Neural cell (in vitro differentiated cells): ENCODE data around the gene SVOP. TPM values are rescaled to one million over a fixed set of nuclear protein-coding genes. Genes with fewer than 3 reads are reported as not detected.

Source experiments
- H2AFZ ChIP-seq: fragments of 200-600, 300-800 bp; sonication (generic), shearing (Covaris generic); 2 replicates; pipeline ENCODE4 v1.6.0; 2014; ENCODE audit warnings: low read depth, mild to moderate bottlenecking, antibody characterized with exemption, low read length, moderate library complexity
- H3F3A ChIP-seq: fragments of 200-600 bp; shearing (Covaris generic); 2 replicates; pipeline ENCODE4 v1.6.1; 2016; ENCODE audit warnings: mild to moderate bottlenecking, moderate library complexity, mixed read lengths, antibody characterized with exemption, low read length; ENCODE audit not compliant: insufficient read depth, poor library complexity, severe bottlenecking
- H3K27ac ChIP-seq: fragments of 200-600, 300-800 bp; sonication (generic), shearing (Covaris generic); 2 replicates; pipeline ENCODE4 v1.5.1; 2014; ENCODE audit warnings: mild to moderate bottlenecking, low read length, moderate library complexity
- H3K27me3 ChIP-seq: fragments of 300-800, 200-600 bp; sonication (generic), shearing (Covaris generic); 2 replicates; pipeline ENCODE4 v1.6.0; 2014; ENCODE audit warnings: mild to moderate bottlenecking, low read depth, low read length, moderate library complexity; ENCODE audit not compliant: insufficient read depth
- H3K36me3 ChIP-seq: fragments of 300-800, 200-600 bp; sonication (generic), shearing (Covaris generic); 2 replicates; pipeline ENCODE4 v1.5.1; 2014; ENCODE audit warnings: mild to moderate bottlenecking, antibody characterized with exemption, low read length, moderate library complexity; ENCODE audit not compliant: insufficient read depth
- H3K4me2 ChIP-seq: fragments of 300-800, 200-600 bp; sonication (generic), shearing (Covaris generic); 2 replicates; pipeline ENCODE4 v1.6.0; 2014; ENCODE audit warnings: mild to moderate bottlenecking, low read length
- H3K4me3 ChIP-seq: fragments of 300-800, 200-600 bp; sonication (generic), shearing (Covaris generic); 2 replicates; pipeline ENCODE4 v1.5.1; 2014; ENCODE audit warnings: mild to moderate bottlenecking, low read length, moderate library complexity
- H3K79me2 ChIP-seq: fragments of 200-600 bp; shearing (Covaris generic); replicated peaks from 2 replicates; pipeline ENCODE4 v1.6.0; 2014; ENCODE audit warnings: mild to moderate bottlenecking, low read length, moderate library complexity; ENCODE audit not compliant: insufficient read depth
- H3K9ac ChIP-seq: fragments of 300-800, 200-600 bp; sonication (generic), shearing (Covaris generic); 2 replicates; pipeline ENCODE4 v1.6.1; 2016; ENCODE audit warnings: mild to moderate bottlenecking, low read length, mixed read lengths
- H3K9me2 ChIP-seq: fragments of 200-600 bp; shearing (Covaris generic); 2 replicates; pipeline ENCODE4 v1.6.1; 2016; ENCODE audit warnings: mild to moderate bottlenecking, low read length, mixed read lengths; ENCODE audit not compliant: insufficient read depth
- H3K9me3 ChIP-seq: fragments of 200-600, 300-800 bp; sonication (generic), shearing (Covaris generic); 2 replicates; pipeline ENCODE4 v1.6.1; 2016; ENCODE audit warnings: mild to moderate bottlenecking, mixed run types, low read length, moderate library complexity, mixed read lengths
- H4K20me1 ChIP-seq: fragments of 200-600 bp; shearing (Covaris generic); 2 replicates; pipeline ENCODE4 v1.6.1; 2016; ENCODE audit warnings: mild to moderate bottlenecking, mixed run types; ENCODE audit not compliant: insufficient read depth
- EP300 ChIP-seq: fragments of 450-650 bp; conservative IDR thresholded peaks from 2 replicates; pipeline ENCODE4 v1.6.1; 2014; ENCODE audit warnings: antibody characterized with exemption, mild to moderate bottlenecking, moderate library complexity; ENCODE audit not compliant: poor library complexity, severe bottlenecking
- EZH2 ChIP-seq: fragments of 200-600, 300-800 bp; shearing (Covaris generic), sonication (generic); IDR thresholded peaks from 2 replicates; pipeline ENCODE4 v1.6.1; 2014; ENCODE audit warnings: antibody characterized with exemption, low read length, borderline replicate concordance, mild to moderate bottlenecking; ENCODE audit not compliant: insufficient read depth, poor library complexity, severe bottlenecking
- MXI1 ChIP-seq: fragments of 450-650 bp; conservative IDR thresholded peaks from 2 replicates; pipeline ENCODE4 v1.6.1; 2014; ENCODE audit warnings: antibody characterized with exemption, mild to moderate bottlenecking; ENCODE audit not compliant: poor library complexity, severe bottlenecking
- POLR2AphosphoS5 ChIP-seq: IDR thresholded peaks from 2 replicates; pipeline ENCODE4 v1.6.1; 2012
- RAD21 ChIP-seq: fragments of 450-650 bp; conservative IDR thresholded peaks from 2 replicates; pipeline ENCODE4 v1.6.1; 2014; ENCODE audit warnings: antibody characterized with exemption, mild to moderate bottlenecking, moderate library complexity
- SMC3 ChIP-seq: fragments of 450-650 bp; conservative IDR thresholded peaks from 2 replicates; pipeline ENCODE4 v1.6.1; 2014; ENCODE audit warnings: antibody characterized with exemption, mild to moderate bottlenecking, moderate library complexity; ENCODE audit not compliant: poor library complexity
- TAF1 ChIP-seq: IDR thresholded peaks from 2 replicates; pipeline ENCODE4 v1.6.1; 2012; ENCODE audit warnings: low read depth
- polyA plus RNA-seq: library from polyadenylated mRNA; depleted of rRNA; stranded (reverse); fragments of >200 nt; gene quantifications from 2 replicates; pipeline ENCODE4 v1.2.3, GENCODE V29; 2014
- TF ChIP-seq, protein P1 (sequence below): fragments of 450-650 bp; IDR thresholded peaks from 2 replicates; pipeline ENCODE4 v1.5.1; 2014; ENCODE audit warnings: antibody characterized with exemption, mild to moderate bottlenecking, moderate library complexity; ENCODE audit not compliant: poor library complexity, severe bottlenecking
- TF ChIP-seq, protein P2 (sequence below): IDR thresholded peaks from 2 replicates; pipeline ENCODE4 v1.6.1; 2012; ENCODE audit warnings: borderline replicate concordance

The SVOP gene
- polyA plus RNA-seq, 1 donor from 2014 or later: 41.3 TPM

DNA sequence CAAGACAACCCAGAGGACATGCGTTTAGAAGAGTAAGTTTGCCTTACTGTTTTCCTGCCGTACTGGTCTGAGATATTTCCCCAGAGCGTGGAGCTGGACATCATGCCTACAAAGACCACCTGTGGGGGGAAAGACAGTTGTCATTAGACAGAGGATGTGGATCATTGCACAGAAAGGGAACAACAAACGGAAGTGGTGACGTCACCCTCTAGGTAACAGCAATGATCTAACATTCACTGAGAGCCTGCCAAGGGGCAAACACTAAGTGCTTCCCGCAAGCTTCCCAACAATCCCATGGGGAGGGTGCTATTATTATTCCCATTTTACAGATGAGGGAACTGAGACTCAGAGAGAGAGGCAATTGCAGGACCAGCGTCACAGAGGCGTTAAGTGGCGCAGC lies 48.5 kb downstream of the SVOP start:
- H2AFZ ChIP-seq: no peak overlapping the region
- H3K27me3 ChIP-seq: no peaks in the 10 kb centered on the region
- H3K4me3 ChIP-seq: no peak overlapping the region
- H3F3A ChIP-seq: no peaks in the 10 kb centered on the region
- no peak overlapping the region for H3K27ac ChIP-seq
- peaks cover 7% of the 10 kb centered on the region for H3K36me3 ChIP-seq
- no peaks in the 10 kb centered on the region for H3K9me2 ChIP-seq
- H3K9me3 ChIP-seq: no peaks in the 10 kb centered on the region
- TF ChIP-seq, protein P1, sequence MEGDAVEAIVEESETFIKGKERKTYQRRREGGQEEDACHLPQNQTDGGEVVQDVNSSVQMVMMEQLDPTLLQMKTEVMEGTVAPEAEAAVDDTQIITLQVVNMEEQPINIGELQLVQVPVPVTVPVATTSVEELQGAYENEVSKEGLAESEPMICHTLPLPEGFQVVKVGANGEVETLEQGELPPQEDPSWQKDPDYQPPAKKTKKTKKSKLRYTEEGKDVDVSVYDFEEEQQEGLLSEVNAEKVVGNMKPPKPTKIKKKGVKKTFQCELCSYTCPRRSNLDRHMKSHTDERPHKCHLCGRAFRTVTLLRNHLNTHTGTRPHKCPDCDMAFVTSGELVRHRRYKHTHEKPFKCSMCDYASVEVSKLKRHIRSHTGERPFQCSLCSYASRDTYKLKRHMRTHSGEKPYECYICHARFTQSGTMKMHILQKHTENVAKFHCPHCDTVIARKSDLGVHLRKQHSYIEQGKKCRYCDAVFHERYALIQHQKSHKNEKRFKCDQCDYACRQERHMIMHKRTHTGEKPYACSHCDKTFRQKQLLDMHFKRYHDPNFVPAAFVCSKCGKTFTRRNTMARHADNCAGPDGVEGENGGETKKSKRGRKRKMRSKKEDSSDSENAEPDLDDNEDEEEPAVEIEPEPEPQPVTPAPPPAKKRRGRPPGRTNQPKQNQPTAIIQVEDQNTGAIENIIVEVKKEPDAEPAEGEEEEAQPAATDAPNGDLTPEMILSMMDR: no peak
- no peak for TF ChIP-seq EP300
- TF ChIP-seq, protein P2, sequence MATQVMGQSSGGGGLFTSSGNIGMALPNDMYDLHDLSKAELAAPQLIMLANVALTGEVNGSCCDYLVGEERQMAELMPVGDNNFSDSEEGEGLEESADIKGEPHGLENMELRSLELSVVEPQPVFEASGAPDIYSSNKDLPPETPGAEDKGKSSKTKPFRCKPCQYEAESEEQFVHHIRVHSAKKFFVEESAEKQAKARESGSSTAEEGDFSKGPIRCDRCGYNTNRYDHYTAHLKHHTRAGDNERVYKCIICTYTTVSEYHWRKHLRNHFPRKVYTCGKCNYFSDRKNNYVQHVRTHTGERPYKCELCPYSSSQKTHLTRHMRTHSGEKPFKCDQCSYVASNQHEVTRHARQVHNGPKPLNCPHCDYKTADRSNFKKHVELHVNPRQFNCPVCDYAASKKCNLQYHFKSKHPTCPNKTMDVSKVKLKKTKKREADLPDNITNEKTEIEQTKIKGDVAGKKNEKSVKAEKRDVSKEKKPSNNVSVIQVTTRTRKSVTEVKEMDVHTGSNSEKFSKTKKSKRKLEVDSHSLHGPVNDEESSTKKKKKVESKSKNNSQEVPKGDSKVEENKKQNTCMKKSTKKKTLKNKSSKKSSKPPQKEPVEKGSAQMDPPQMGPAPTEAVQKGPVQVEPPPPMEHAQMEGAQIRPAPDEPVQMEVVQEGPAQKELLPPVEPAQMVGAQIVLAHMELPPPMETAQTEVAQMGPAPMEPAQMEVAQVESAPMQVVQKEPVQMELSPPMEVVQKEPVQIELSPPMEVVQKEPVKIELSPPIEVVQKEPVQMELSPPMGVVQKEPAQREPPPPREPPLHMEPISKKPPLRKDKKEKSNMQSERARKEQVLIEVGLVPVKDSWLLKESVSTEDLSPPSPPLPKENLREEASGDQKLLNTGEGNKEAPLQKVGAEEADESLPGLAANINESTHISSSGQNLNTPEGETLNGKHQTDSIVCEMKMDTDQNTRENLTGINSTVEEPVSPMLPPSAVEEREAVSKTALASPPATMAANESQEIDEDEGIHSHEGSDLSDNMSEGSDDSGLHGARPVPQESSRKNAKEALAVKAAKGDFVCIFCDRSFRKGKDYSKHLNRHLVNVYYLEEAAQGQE: no peak
- no peak for TF ChIP-seq MXI1
- TF ChIP-seq POLR2AphosphoS5: no peak
- TF ChIP-seq SMC3: no peak
- no peak for TF ChIP-seq EZH2
- no peak for TF ChIP-seq RAD21
- TF ChIP-seq TAF1: no peak
- no peaks in the 10 kb centered on the region for H4K20me1 ChIP-seq
- no peak overlapping the region for H3K9ac ChIP-seq
- H3K4me2 ChIP-seq: no peak overlapping the region
- H3K79me2 ChIP-seq: no peaks in the 10 kb centered on the region

DNA sequence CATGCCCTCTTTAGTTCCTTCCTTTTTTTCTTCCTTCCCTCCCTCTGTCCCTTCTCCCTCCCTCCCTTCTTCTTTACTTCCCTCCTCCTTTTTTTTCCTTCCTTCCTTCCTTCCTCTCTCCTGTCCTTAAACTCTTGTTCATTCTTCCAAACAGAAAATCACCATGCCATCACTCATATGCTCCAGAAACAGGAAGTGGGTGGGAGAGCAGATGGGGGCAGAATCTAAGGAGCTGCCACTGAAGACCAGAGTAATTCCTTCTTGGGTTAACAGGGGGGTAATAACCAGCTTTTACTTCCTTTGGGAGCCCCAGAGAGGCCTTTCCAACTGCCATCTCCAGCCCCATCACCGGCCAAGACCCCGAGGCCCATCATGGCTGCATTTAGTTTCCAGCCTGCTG lies 51.2 kb downstream of the SVOP start:
- Histone ChIP-seq H3K27me3 (no peaks in the 10 kb centered on the region), H3K9me3 (no peaks in the 10 kb centered on the region), H3K36me3 (peaks cover 7% of the 10 kb centered on the region), H3F3A (no peaks in the 10 kb centered on the region), H3K79me2 (no peaks in the 10 kb centered on the region), H3K4me2 (no peak overlapping the region), H2AFZ (no peak overlapping the region), H3K27ac (no peak overlapping the region), H3K9ac (no peak overlapping the region), H3K4me3 (no peak overlapping the region), H3K9me2 (no peaks in the 10 kb centered on the region), H4K20me1 (no peaks in the 10 kb centered on the region)
- TF ChIP-seq EP300: no peak
- TF ChIP-seq, protein P2: no peak
- TF ChIP-seq SMC3: no peak
- no peak for TF ChIP-seq TAF1
- no peak for TF ChIP-seq POLR2AphosphoS5
- TF ChIP-seq EZH2: no peak
- TF ChIP-seq, protein P1: no peak
